GM15510 (cell line): ENCODE results near the gene ADCY7.

ENCODE experiments used
- POLR2A ChIP-seq: IDR thresholded peaks from 3 replicates; pipeline ENCODE4 v1.6.1; 2011; ENCODE audit warnings: borderline replicate concordance; ENCODE audit not compliant: insufficient read length; ENCODE audit errors: extremely low read depth

Gene ADCY7

DNA sequence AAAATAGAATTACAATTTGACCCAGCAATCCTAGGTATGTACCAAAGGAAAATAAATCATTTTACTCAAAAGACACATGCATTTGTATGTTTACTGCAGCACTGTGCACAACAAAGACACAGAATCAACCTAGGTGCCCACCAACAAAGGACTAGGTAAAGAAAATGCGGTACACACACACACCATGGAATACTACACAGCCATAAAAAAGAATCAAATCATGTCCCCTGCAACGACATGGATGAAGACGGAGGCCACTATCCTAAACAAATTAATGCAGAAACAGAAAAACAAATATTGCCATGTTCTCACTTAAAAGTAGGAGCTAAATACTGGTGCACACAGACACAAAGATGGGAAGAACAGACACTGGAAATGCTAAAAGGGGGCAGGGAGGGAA, 66.2 kb downstream of the ADCY7 start:
- no peak for TF ChIP-seq POLR2A

DNA sequence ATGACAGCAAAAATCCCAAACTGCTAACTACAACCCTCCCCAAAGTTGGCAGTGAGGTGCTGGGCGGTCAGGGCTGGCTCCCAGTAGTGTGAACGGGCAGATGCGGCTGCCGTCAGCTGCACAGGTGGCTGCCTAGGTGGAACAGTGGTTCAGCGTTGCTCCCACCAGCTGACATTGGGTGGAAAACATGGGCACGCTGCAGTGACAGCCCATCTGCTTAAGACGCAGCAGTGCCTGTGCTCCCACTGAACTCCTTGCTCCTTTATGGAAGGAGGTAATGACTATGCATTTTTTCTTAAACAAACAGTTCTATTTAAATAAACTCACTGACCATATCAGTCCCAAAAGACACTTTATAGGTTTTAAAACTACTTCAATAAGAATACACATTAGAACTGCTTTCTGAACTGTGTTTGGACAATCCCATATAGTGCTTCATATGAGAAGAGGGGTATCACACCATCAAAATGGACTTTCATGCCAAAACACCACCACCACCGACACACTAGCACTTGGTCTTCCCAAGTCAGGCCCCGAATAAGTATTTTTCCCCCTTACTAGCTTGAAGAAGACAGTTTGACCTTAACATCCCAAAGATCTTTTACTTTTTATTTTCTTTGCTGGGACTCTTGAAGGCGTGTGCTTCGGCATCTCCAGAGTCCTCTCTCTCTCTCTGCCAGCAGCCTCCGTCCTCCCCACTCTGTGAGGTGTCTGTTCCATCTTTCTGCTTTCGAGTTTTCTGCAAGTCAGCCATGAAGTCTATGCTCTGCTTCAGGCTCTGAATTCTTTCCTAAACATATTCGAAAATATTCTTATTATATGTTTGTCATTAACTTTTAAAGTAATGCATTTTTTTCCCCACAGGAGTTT, 68.0 kb downstream of the ADCY7 start:
- TF ChIP-seq POLR2A, result no peak

DNA sequence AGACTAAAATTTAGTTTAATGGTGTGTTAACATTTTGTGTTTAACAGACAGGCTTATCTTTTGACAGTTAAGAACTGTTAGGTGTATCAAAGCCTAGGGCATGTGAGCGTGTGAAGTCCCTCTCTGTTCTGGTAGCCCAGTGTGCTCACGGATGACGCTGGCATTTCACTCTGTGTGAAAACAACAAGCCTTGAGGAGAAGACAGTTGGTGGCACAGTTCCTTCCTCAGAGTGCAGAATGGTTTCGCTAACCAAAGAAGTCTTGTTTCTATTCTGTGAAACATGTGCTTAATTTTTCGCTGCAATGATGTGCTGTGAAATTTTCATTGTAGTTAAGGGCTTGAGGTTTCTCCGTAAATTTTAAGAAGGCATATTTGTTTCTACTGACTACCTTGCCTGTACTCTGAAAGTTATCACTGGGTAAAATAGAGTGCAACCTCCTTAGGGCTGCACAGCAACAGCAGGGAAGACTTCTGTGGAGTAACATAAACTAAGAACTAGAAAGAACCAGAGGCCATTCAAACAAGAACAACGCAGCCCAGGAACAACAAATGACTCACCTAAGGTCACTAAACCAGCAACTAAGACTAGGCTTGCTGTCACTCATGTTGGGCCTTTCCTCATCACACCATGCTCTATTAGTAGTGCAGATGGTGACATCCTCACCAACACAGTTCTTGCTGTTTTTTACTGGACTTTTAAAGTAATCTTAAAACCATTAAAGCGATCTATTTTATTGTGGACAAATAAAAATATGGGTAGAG, 69.0 kb downstream of the ADCY7 start:
- TF ChIP-seq POLR2A, result no peak

DNA sequence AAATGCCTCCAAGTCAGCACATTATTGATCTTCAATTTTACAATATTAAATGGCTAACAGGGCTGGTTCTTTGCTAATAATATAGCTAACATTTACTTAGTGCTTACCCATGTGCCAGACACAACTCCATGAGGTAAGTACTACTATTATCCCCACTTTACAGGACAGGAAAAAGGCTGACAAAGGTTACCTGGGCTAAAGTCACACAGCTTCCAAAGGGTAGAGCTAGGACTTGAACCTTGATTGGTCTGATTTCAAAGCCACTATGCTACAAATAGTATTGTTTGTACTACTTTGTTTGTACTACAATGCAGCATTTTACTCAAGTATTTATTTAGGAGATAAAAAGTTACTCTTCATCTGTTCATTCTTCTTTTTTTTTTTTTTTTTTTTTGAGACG, 70.5 kb downstream of the ADCY7 start:
- TF ChIP-seq POLR2A, result no peak

DNA sequence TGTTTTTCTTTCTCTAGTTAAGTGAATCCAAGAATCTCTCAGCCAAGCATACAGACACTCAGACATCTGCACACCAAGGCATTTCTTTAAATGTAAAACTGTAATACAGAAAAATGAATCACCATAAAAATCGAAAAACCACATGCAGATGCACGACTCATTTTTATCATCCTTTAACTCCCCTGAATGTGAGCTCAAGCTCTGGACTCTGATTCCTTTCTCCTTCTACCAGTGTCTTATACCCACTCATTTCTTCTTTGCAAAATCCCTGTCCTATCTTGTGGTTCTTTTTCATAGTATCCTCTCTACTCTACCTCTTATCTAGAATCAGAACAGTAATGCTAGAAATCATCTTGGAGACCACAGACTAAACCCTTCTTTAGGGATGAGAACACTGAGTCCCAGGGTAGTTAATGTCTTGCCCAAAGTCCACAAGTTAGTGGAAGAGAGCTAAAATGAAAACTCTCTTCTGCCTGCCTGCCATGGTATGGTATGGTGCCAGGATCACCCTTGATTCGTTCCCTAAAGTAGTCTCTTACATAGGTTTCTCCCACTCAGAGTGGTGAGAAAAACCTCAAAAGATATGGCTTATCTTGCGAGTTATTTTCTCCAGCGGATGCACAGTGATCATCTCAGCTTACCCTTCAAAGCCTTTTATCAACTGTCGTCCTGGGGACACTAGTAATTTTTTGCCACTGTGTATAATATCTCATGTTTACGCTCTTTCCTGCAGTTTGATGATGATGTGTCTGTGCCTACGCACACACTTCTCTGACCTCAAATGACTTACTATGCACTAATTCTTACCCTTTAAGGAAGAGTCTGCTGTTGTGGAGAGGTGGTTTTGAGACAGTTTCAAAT, 72.2 kb downstream of the ADCY7 start:
- TF ChIP-seq POLR2A, result no peak

DNA sequence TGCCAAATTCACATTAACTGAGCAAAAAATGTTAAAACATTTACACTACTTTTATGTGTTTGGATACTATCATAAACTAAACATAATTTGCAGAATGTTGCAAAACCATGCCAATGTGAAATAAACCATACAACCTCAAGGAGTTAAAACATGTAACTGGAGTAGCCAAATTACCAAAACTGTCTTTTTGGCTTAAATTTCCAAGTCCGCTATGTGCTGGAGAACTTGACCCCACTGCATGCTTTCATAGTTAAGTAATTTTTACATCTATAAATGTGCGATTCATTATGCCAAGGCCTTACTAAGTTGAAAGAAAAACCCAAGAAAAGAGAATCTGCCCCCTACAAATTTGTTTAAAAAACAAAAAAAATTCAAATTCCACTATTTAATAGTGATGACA, 74.2 kb downstream of the ADCY7 start:
- no peak for TF ChIP-seq POLR2A

DNA sequence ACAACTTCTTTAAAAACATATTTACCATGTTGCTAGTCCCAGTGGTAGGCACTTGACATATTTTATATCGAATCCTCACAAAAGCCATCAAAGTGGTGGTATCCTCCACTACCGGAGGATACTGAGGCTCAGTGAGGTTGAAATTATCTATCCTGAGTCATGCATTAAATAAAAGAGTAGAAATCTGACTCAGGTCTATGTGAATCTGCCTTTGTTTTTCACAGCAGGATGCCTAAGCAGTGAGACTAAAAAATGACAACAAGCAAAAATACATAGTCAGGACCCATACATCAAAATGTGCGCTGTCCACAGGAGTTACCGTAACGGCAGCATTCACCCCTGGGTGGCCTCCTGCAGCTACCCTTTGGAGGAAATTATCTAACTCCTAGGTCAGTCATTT, 84.8 kb downstream of the ADCY7 start:
- TF ChIP-seq POLR2A, result no peak

DNA sequence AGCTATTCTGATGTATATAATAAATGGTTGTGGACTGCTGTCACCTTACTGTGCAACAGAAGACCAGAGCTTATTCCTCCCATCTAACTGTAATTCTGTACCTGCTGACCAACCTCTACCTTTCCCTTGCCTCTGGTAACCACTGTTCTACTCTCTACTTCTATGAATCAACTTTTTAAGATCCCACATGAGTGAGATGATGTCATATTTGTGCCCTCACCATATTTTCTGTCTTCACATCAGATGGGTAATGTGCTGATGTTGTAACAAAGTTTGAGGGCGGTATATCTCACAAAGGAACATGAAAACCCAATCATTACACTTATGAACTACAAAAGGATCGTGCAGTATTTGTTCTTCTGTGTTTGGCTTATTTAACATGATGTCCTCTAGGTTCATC, 85.6 kb downstream of the ADCY7 start:
- TF ChIP-seq POLR2A, result no peak

DNA sequence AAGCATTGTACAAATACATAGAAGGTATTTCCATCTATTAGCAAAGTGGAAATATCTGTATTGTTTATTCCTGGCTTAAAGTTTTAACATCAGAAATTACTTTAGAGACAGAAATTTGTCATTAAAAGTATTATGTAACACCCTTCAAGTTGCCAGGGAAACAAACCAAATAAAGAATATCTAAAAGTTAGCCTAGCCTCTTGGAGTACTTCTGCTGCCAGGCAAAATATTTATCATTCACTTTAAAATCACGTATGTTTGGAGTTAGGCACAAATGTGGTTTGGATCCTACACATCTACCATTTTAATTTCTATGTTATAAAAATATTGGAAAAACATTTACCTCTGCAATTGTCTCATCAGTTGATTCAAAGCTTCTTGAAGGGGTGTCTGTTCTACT, 87.7 kb downstream of the ADCY7 start:
- TF ChIP-seq POLR2A, result no peak

DNA sequence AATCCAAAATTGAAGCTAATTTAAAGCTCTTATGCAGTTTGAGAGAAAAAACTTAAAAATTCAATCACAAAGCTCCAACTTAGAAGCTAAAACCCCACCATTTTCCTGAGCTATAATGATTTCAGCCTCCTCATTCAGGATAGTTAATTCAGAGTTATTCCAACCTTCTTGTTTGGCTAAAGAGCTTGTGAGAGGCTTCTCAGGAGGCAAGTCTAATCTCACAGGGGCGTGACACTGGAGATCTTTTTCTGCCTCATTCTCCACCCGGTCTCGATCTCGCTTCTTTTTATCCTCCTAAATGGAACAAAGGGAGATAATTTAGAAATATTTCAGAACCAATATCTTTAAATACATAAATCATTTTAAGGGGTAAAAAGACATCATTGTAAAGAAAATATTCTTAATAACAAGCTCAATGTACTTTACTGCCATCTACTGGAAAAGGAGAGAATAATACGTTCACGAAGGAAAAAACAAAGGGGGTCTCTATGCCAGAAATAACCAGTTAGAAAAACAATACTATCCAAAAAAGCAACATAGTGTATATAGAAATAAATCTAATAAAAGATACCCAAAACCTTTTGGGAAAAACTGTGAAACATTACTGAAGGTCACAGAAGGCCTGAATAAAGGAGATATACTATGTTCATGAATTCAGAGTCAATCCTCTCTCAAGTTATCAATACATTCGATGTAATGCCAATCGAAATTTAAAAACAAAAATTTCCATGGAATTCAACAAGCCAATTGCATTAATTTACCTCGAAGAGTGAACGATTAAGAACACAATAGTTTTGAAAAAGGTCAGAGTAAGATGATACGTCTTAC, 88.5 kb downstream of the ADCY7 start:
- TF ChIP-seq POLR2A, result no peak

DNA sequence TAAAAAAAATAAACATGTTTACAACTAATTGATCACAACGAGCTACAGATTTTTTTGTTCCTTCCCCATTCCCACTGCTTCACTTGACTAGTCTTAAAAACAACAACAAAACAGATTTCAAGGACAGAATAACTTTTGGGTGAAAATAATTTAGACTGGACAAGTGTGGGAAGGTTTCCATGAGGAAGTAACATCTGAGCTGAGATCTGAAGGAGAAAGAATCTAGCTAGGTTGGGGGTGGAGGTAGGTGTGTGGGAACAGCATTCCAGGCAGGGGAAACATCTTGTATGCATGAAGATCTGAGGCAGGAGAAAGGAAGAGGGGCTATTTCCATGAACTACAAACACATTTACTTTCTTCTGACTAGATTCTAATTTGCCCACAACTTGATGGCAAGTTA, 93.3 kb downstream of the ADCY7 start:
- no peak for TF ChIP-seq POLR2A

DNA sequence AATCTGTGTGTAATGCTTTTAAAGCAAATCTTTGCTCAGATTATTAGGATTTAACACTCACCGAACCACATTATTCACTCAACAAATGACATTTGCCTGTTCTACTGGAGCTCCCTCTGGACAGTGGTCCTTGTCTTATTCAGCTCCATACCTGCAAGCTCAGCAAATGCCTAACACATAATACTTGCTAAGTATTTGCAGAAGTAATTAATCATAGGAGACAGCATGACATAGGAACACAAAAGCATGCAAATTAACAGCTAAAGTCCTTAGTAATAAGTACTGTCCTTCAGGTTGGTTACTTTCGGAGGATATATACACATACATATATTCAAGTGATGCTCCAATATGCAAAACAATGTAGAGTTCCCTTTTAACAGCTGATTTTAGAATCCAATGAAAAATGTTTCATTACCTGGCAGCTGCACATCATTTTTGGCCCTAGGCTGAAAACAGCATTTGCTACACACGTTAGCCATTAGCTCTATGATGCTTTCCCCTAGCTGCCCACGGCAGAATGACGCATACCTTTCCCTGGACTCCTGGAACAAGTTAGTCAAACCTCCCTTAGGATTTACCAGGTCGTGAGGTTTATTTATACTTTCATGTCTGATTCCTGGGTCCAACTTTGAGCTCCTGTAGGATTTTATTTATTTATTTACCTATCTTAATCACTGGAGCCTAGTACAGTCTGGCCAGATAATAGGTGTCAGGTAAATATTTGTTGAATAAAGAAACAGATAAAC, 93.9 kb downstream of the ADCY7 start:
- no peak for TF ChIP-seq POLR2A

DNA sequence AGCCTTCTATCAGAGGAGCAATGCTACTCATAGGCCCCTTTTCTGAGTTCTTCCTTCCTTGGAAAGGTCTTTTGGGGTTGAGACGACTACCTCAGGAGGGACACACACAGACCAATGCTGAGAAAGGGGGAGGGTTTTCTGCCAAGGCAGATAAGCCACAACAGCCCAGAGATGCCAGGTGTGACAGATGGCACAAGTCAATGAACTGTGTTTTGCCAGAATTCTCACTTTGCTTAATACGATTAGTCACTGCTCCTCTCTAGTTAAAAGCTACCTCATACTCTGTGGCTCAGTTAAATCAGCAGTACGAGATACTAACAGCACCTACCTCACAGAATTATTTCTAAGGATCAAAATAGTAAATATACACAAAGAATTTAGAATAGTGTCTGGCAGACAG, 94.4 kb downstream of the ADCY7 start:
- TF ChIP-seq POLR2A, result no peak

DNA sequence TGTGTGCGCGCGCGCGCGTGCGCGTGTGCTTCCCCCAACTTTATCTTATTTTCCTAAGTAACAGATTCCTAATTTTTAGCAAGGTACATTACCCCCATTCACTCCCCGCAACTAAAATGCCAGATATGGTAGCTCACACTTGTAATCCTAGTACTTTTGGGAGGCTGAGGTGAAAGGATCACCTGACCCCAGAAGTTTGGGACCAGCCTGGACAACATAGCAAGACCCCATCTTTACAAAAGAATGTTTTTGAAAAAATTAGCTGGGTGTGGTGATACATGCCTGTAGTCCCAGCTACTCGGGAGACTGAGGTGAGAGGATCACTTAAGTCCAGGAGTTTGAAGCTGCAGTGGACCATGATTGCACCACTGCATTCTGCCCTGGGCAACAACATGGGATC, 97.3 kb downstream of the ADCY7 start:
- TF ChIP-seq POLR2A, result no peak

DNA sequence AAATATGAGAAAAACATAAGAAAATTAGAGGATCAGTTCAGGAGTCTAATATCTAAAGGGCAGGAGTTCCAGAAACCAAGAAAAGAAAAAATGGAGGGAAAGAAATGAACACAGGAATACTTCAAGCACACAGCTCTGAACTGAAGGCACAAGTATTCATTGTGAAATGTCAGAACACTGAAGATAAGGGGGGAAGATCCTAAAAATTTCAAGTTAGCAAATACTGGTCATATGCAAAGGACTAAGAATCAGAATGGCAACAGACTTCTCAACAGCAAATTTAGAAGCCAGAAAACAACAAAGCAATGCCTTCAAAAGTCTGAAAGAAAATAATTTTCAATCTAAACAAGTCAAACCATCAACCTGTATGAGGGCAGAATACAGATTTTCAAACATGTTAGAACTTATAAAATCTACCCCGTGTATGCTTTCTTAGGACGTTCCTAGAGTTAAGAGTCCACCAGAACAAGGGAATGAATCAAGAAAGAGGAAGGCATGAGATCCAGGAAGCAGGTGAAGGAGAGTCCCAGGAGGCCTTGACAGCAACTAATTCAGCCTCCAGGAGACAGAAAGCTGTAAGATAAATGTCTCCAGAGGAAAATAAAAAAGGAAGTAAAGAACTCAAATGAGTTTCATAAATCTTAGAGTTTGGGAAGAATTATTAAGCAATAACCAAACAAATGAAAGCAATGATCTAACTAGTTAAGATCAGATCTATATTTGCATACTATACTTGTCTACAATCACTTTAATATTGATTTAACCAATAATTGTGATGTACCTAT, 99.6 kb downstream of the ADCY7 start:
- no peak for TF ChIP-seq POLR2A
